ENCODE measurements around the gene KCNJ6. TPM values are rescaled to one million over a fixed set of nuclear protein-coding genes. Genes with fewer than 3 reads are reported as not detected.

The KCNJ6 gene
- total and polyA plus RNA-seq, 4 donors: 0.01 TPM; not detected in 3

DNA sequence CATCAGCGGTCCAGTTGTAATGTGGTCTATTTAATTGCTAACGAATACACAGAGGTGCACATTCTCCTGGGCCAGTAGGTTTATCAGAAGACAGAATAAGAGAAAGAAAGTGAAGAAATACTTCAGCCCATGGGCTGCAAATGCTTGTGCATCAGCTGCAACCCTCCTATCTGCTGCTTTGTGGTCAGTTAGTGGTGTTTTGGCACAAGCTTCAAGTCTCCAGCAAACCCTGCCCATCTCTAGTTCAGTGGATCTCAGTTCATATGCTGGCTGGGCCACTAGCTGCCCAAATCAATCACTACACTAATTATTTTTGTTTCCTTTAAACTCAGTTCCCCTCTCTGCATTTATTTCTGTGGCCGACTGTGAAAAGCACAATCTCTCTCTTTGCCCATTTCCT is 124.2 kb downstream of the KCNJ6 start:
- Histone ChIP-seq H3K9me3 (ENCODE audit: control insufficient read depth in 4 of 4, low read length in 3 of 4) (no peaks in the 10 kb centered on the region), H3K27me3 (ENCODE audit: control insufficient read depth in 4 of 4, insufficient read depth in 4 of 4, low read length in 3 of 4) (peaks cover 0 to 2% (median 0%) of the 10 kb centered on the region in 4 donors), H3K36me3 (ENCODE audit: control insufficient read depth in 4 of 4, insufficient read depth in 3 of 4, low read depth in 1 of 4, low read length in 3 of 4) (no peaks in the 10 kb centered on the region), H3K27ac (ENCODE audit: low read depth in 1 of 2, low read length in 2 of 2) (no peak overlapping the region), H3K9ac (ENCODE audit: low read depth in 1 of 2, low read length in 2 of 2) (no peak overlapping the region), H3K4me1 (ENCODE audit: control insufficient read depth in 4 of 4, insufficient read depth in 4 of 4, low read length in 3 of 4) (no peaks in the 10 kb centered on the region), H3K4me3 (ENCODE audit: low read depth in 1 of 3, low read length in 3 of 3) (no peak overlapping the region)
- TF ChIP-seq FOXA1 (IDR thresholded peaks at IDR 0.05) (no peak), GABPA (IDR thresholded peaks at IDR 0.05 in 1 of 2, conservative IDR thresholded peaks at IDR 0.05 in 1 of 2) (no peak), TAF1 (conservative IDR thresholded peaks at IDR 0.05) (no peak), YY1 (IDR thresholded peaks at IDR 0.05) (no peak), EGR1 (IDR thresholded peaks at IDR 0.05; ENCODE audit: low read depth in 2 of 2) (no peak), JUND (IDR thresholded peaks at IDR 0.05) (no peak), RAD21 (IDR thresholded peaks at IDR 0.05) (no peak), HNF4A (conservative IDR thresholded peaks at IDR 0.05) (no peak), SP1 (IDR thresholded peaks at IDR 0.05) (no peak), HNF4G (IDR thresholded peaks at IDR 0.05) (no peak), NR2F2 (IDR thresholded peaks at IDR 0.05) (no peak), RXRA (IDR thresholded peaks at IDR 0.05) (no peak), FOXA2 (IDR thresholded peaks at IDR 0.05) (no peak)
- TF ChIP-seq, protein P1, sequence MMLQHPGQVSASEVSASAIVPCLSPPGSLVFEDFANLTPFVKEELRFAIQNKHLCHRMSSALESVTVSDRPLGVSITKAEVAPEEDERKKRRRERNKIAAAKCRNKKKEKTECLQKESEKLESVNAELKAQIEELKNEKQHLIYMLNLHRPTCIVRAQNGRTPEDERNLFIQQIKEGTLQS (IDR thresholded peaks at IDR 0.05): no peak
- TF ChIP-seq, protein P2, sequence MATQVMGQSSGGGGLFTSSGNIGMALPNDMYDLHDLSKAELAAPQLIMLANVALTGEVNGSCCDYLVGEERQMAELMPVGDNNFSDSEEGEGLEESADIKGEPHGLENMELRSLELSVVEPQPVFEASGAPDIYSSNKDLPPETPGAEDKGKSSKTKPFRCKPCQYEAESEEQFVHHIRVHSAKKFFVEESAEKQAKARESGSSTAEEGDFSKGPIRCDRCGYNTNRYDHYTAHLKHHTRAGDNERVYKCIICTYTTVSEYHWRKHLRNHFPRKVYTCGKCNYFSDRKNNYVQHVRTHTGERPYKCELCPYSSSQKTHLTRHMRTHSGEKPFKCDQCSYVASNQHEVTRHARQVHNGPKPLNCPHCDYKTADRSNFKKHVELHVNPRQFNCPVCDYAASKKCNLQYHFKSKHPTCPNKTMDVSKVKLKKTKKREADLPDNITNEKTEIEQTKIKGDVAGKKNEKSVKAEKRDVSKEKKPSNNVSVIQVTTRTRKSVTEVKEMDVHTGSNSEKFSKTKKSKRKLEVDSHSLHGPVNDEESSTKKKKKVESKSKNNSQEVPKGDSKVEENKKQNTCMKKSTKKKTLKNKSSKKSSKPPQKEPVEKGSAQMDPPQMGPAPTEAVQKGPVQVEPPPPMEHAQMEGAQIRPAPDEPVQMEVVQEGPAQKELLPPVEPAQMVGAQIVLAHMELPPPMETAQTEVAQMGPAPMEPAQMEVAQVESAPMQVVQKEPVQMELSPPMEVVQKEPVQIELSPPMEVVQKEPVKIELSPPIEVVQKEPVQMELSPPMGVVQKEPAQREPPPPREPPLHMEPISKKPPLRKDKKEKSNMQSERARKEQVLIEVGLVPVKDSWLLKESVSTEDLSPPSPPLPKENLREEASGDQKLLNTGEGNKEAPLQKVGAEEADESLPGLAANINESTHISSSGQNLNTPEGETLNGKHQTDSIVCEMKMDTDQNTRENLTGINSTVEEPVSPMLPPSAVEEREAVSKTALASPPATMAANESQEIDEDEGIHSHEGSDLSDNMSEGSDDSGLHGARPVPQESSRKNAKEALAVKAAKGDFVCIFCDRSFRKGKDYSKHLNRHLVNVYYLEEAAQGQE (IDR thresholded peaks at IDR 0.05): no peak
- TF ChIP-seq, protein P3, sequence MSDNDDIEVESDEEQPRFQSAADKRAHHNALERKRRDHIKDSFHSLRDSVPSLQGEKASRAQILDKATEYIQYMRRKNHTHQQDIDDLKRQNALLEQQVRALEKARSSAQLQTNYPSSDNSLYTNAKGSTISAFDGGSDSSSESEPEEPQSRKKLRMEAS (IDR thresholded peaks at IDR 0.05): no peak
- whole genome bisulfite sequencing: 75% methylated on average over 3 of the region's 3 CpGs
- DNase-seq (ENCODE audit: low spot score): no peak

DNA sequence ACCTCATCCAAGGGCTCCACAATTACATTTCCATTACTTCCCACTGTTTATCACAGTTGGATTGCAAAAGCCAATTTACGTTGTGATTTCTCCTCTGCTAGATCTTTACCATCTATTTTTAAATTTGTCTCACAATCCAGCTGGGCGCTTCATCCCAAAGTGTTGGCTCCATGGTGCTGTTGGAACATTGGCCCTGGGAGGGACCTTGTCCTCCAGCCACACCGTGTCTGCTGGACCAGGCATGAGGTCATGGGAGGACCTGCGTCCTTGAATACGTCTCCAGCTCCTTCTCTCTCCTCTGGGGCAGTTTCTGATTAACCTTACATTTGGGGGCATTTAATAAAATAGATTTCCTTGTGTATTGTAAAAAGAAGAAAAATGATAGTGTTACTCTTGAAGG is 125.4 kb downstream of the KCNJ6 start:
- no peak for DNase-seq (ENCODE audit: low spot score)
- Histone ChIP-seq H3K27me3 (ENCODE audit: control insufficient read depth in 4 of 4, insufficient read depth in 4 of 4, low read length in 3 of 4) (peaks cover 0 to 2% (median 0%) of the 10 kb centered on the region in 4 donors), H3K36me3 (ENCODE audit: control insufficient read depth in 4 of 4, insufficient read depth in 3 of 4, low read depth in 1 of 4, low read length in 3 of 4) (no peaks in the 10 kb centered on the region), H3K9ac (ENCODE audit: low read depth in 1 of 2, low read length in 2 of 2) (no peak overlapping the region), H3K4me3 (ENCODE audit: low read depth in 1 of 3, low read length in 3 of 3) (no peak overlapping the region), H3K4me1 (ENCODE audit: control insufficient read depth in 4 of 4, insufficient read depth in 4 of 4, low read length in 3 of 4) (no peaks in the 10 kb centered on the region), H3K9me3 (ENCODE audit: control insufficient read depth in 4 of 4, low read length in 3 of 4) (no peaks in the 10 kb centered on the region), H3K27ac (ENCODE audit: low read depth in 1 of 2, low read length in 2 of 2) (no peak overlapping the region)
- TF ChIP-seq RAD21 (IDR thresholded peaks at IDR 0.05) (no peak), TAF1 (conservative IDR thresholded peaks at IDR 0.05) (no peak), RXRA (IDR thresholded peaks at IDR 0.05) (no peak), JUND (IDR thresholded peaks at IDR 0.05) (no peak), FOXA2 (IDR thresholded peaks at IDR 0.05) (no peak), SP1 (IDR thresholded peaks at IDR 0.05) (no peak)
- TF ChIP-seq, protein P2 (IDR thresholded peaks at IDR 0.05): no peak
- TF ChIP-seq, protein P1 (IDR thresholded peaks at IDR 0.05): no peak
- 58% methylated on average over 5 of the region's 5 CpGs for WGBS

Data from liver (tissue), 9 donors.